ENCODE results near the gene ECI1. TPM values are rescaled to one million over a fixed set of nuclear protein-coding genes. Genes with fewer than 3 reads are reported as not detected.

ECI1 gene
- total RNA-seq, 1 donor from 2014 or later: 72.9 TPM

GRCh38 chr16:2210009-2210332, 41.4 kb downstream of the ECI1 start:
- peaks cover 0 to 23% of the 10 kb centered on the region in 2 donors for H3K36me3 ChIP-seq
- TF ChIP-seq CTCF (IDR thresholded peaks at IDR 0.05): no peak
- TF ChIP-seq POLR2AphosphoS5 (IDR thresholded peaks at IDR 0.05; ENCODE audit: insufficient read depth in 1 of 2, low read depth in 1 of 2): no peak
- TF ChIP-seq POLR2A (IDR thresholded peaks at IDR 0.05): no peak
- H3K27me3 ChIP-seq: no peaks in the 10 kb centered on the region
- intact Hi-C loops (cut with DNase I): no loop called here
- no peaks in the 10 kb centered on the region for H3K9me3 ChIP-seq
- H3K4me3 ChIP-seq: no peak overlapping the region
- H3K27ac ChIP-seq: no peak overlapping the region
- H3K4me1 ChIP-seq: peaks cover 38% of the 10 kb centered on the region
- DNase-seq (ENCODE audit: extremely low spot score in 2 of 2): no peak

GRCh38 chr16:2209258-2210008, 42.0 kb downstream of the ECI1 start:
- H3K36me3 ChIP-seq: peaks cover 0 to 23% of the 10 kb centered on the region in 2 donors
- no peak overlapping the region for H3K27ac ChIP-seq
- peaks cover 42% of the 10 kb centered on the region for H3K4me1 ChIP-seq
- no peaks in the 10 kb centered on the region for H3K9me3 ChIP-seq
- no peak for DNase-seq (ENCODE audit: extremely low spot score in 2 of 2)
- H3K27me3 ChIP-seq: no peaks in the 10 kb centered on the region
- no peak for TF ChIP-seq POLR2A (IDR thresholded peaks at IDR 0.05)
- no peak for TF ChIP-seq CTCF (IDR thresholded peaks at IDR 0.05)
- TF ChIP-seq POLR2AphosphoS5 (IDR thresholded peaks at IDR 0.05; ENCODE audit: insufficient read depth in 1 of 2, low read depth in 1 of 2): no peak
- H3K4me3 ChIP-seq: no peak overlapping the region
- intact Hi-C loops (cut with DNase I): no loop called here

GRCh38 chr16:2208772-2209171, 42.6 kb downstream of the ECI1 start:
- Histone ChIP-seq H3K4me3 (no peak overlapping the region), H3K36me3 (peaks cover 0 to 23% of the 10 kb centered on the region in 2 donors), H3K27ac (no peak overlapping the region), H3K27me3 (no peaks in the 10 kb centered on the region), H3K4me1 (peaks cover 38% of the 10 kb centered on the region), H3K9me3 (no peaks in the 10 kb centered on the region)
- DNase-seq (ENCODE audit: extremely low spot score in 2 of 2): no peak
- intact Hi-C loops (cut with DNase I): no loop called here
- no peak for TF ChIP-seq POLR2A (IDR thresholded peaks at IDR 0.05)
- no peak for TF ChIP-seq POLR2AphosphoS5 (IDR thresholded peaks at IDR 0.05; ENCODE audit: insufficient read depth in 1 of 2, low read depth in 1 of 2)
- TF ChIP-seq CTCF (IDR thresholded peaks at IDR 0.05): no peak

GRCh38 chr16:2208308-2208707, 43.1 kb downstream of the ECI1 start:
- no peak for DNase-seq (ENCODE audit: extremely low spot score in 2 of 2)
- peaks cover 34% of the 10 kb centered on the region for H3K4me1 ChIP-seq
- no peaks in the 10 kb centered on the region for H3K27me3 ChIP-seq
- intact Hi-C loops (cut with DNase I): no loop called here
- no peak overlapping the region for H3K4me3 ChIP-seq
- peaks cover 0 to 23% of the 10 kb centered on the region in 2 donors for H3K36me3 ChIP-seq
- TF ChIP-seq POLR2AphosphoS5 (IDR thresholded peaks at IDR 0.05; ENCODE audit: insufficient read depth in 1 of 2, low read depth in 1 of 2) (no peak), POLR2A (IDR thresholded peaks at IDR 0.05) (no peak), CTCF (IDR thresholded peaks at IDR 0.05) (no peak)
- no peaks in the 10 kb centered on the region for H3K9me3 ChIP-seq
- no peak overlapping the region for H3K27ac ChIP-seq

- intact Hi-C loops (cut with DNase I): no loop called here
- Histone ChIP-seq H3K4me3 (no peak overlapping the region), H3K27me3 (no peaks in the 10 kb centered on the region), H3K9me3 (no peaks in the 10 kb centered on the region), H3K36me3 (peaks cover 0 to 23% of the 10 kb centered on the region in 2 donors), H3K27ac (no peak overlapping the region), H3K4me1 (peaks cover 29% of the 10 kb centered on the region)
- no peak for TF ChIP-seq POLR2AphosphoS5 (IDR thresholded peaks at IDR 0.05; ENCODE audit: insufficient read depth in 1 of 2, low read depth in 1 of 2)
- TF ChIP-seq CTCF (IDR thresholded peaks at IDR 0.05): no peak
- TF ChIP-seq POLR2A (IDR thresholded peaks at IDR 0.05): no peak
- DNase-seq (ENCODE audit: extremely low spot score in 2 of 2): no peak
Observed at GRCh38 chr16:2207872-2208271, 43.5 kb downstream of the ECI1 start.

All from vagina (tissue), 2 donors.